Heart left ventricle (tissue), 16 donors: Measurements from ENCODE around the gene VIPAS39. TPM values are rescaled to one million over a fixed set of nuclear protein-coding genes. Genes with fewer than 3 reads are reported as not detected.
A peak's percentile ranks its signal among the peaks of the same experiment; 100 is the strongest.

Experiments
- ATAC-seq, 4 donors: fragments of 200-7000 bp; cut with Tn5 transposase; one replicate each; pipeline ENCODE4 v1.9.1; 2020 to 2022; ENCODE audit warnings: moderate library complexity in 4 of 4, mild to moderate bottlenecking in 3 of 4, moderate number of reproducible peaks in 1 of 4
- DNase-seq, 5 donors: peaks; one replicate each; pipeline ENCODE4 v3.0.0-alpha.2; 2020
- H3K27ac ChIP-seq, 12 donors: fragments of 200-600 bp; sonication (generic) in 4 of 12; one replicate each; pipeline versions ENCODE4 v1.5.0 to v1.8.0; 2016 to 2022; ENCODE audit warnings: mild to moderate bottlenecking in 2 of 12
- H3K27me3 ChIP-seq, 9 donors: fragments of 200-600 bp; sonication (generic) in 2 of 9; one replicate each; pipeline versions ENCODE4 v1.5.1 to v1.8.0; 2016 to 2022; ENCODE audit warnings: mild to moderate bottlenecking in 3 of 9
- H3K36me3 ChIP-seq, 9 donors: fragments of 200-600 bp; sonication (generic) in 2 of 9; one replicate each; pipeline versions ENCODE4 v1.5.0 to v1.8.0; 2018 to 2022; ENCODE audit warnings: mild to moderate bottlenecking in 2 of 9
- H3K4me1 ChIP-seq, 12 donors: fragments of 200-600 bp; sonication (generic) in 4 of 12; one replicate each; pipeline versions ENCODE4 v1.5.0 to v1.8.0; 2016 to 2022; ENCODE audit warnings: mild to moderate bottlenecking in 3 of 12
- H3K4me3 ChIP-seq, 12 donors: fragments of 200-600 bp; sonication (generic) in 4 of 12; one replicate each; pipeline versions ENCODE4 v1.5.0 to v1.8.0; 2017 to 2022; ENCODE audit warnings: mild to moderate bottlenecking in 9 of 12, moderate library complexity in 4 of 12
- H3K9me3 ChIP-seq, 12 donors: fragments of 200-600 bp; sonication (generic) in 4 of 12; one replicate each; pipeline versions ENCODE4 v1.5.0 to v1.8.0; 2016 to 2022; ENCODE audit warnings: mild to moderate bottlenecking in 1 of 12
- CTCF ChIP-seq, 12 donors: fragments of 200-600 bp; sonication (generic) in 4 of 12; IDR thresholded peaks; one replicate each; pipeline versions ENCODE4 v1.5.0 to v1.8.0; 2018 to 2022; ENCODE audit warnings: antibody characterized with exemption in 12 of 12, mild to moderate bottlenecking in 5 of 12
- POLR2A ChIP-seq, 2 donors: fragments of 450-650 bp; IDR thresholded peaks; one replicate each; pipeline ENCODE4 v1.6.1; 2017; ENCODE audit warnings: antibody characterized with exemption in 2 of 2, mild to moderate bottlenecking in 2 of 2, moderate library complexity in 2 of 2
- WGBS, 4 donors: extraction: QIAGEN DNeasy Blood & Tissue Kit in 2 of 4; methylation state at CpG; one replicate each; pipeline versions ENCODE4 v1.1.5 to v1.1.7; 2013 to 2018; 5-methylcytosine and 5-hydroxymethylcytosine counted together
- intact Hi-C, 10 donors: fragments of 100-400 bp; cut with DNase I; formaldehyde crosslinking; loops; one replicate each; pipeline versions ENCODE4 v1.11.1 to v1.14.2; 2022
- polyA plus RNA-seq, 2 donors: library from polyadenylated mRNA; stranded (reverse); fragments of 200-250 nt; gene quantifications; one replicate each; pipeline ENCODE4 v1.2.3, GENCODE V29; 2013
- total RNA-seq, 9 donors: library from RNA; depleted of rRNA in 2 of 9; stranded (reverse); fragments of >200 nt in 2 of 9; fragmentation: NEBNext Ultra II Directional in 3 of 9; extraction: Animal tissue kit (Norgen Biotek cat#: 25700) in 3 of 9; gene quantifications; one replicate each; pipeline versions ENCODE4 v1.1.0 to v1.2.4, GENCODE V29; 2016 to 2023
- donor health status: ischemic (EF 13 %, LVEDD 7.1; RV severe dilation, severe dysfunction).
- donor health status: healthy with polysubstance abuse.
- donor health status: DM: no; HTN: yes; CAD: no.
- donor health status: DM: no; HTN: no; CAD: no.
- donor health status: ischemic (EF 25% LVEDD 6.9; RV normal size, moderate dysfunction).
- donor health status: ischemic (EF 25% LVEDD 5.7; RV mildly dilated, moderate dysfunction).
- donor health status: healthy.
- donor health status: DM: yes; HTN: yes; CAD: no.
- donor health status: ischemic (EF 35%, LVEDD 5.7; RV mildly dilated, moderate dysfunction).
- donor health status: nonischemic (EF 11% LVEDD 7.7; RV severe dilation, severe dysfunction).
- donor health status: DM: yes; HTN: yes; CAD: no.
- donor health status: PGD.
- donor health status: ischemic (EF 29% LVEDD 5.4; RV normal size, mild dysfunction).
- donor health status: nonischemic (EF 23%, LVEDD 6.1; RV moderate dilation, normal function).

The VIPAS39 gene
- total and polyA plus RNA-seq, 11 donors: 6.6 to 18.4 (median 13.8) TPM

DNA sequence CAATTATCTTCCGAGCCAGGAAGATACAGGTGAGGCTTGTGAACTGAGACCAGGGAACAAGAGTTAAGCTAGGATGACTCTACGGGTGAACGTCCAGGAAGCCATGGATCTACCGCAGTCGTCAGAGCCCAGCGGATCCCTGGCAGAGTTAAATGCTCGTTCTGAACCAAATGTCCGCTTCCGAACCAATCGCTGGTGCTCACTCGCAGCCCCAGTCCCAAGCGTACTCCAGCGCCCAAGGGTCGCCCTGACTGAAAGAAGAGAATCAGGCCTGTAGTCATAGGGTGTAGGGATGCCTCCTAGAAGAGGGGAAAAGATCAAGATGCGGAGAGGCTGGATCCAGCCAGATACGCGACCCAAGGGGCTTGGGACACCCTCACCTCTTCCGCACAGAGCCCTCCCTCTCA, 283 bp downstream of the VIPAS39 start:
- H3K36me3 ChIP-seq: peaks cover 0 to 47% (median 40%) of the 10 kb centered on the region in 9 donors
- 0 to 1% (median 0%) methylated on average over 14 to 18 of the region's 18 CpGs for WGBS, 4 donors
- peak in 1 of 4 donors; percentile 4 for ATAC-seq

GRCh38 chr14:77455966-77456640, 1.3 kb downstream of the VIPAS39 start:
- Histone ChIP-seq H3K4me1 (peaks cover 2 to 30% (median 21%) of the 10 kb centered on the region in 12 donors), H3K36me3 (peaks cover 0 to 47% (median 38%) of the 10 kb centered on the region in 9 donors), H3K27me3 (no peaks in the 10 kb centered on the region), H3K9me3 (no peaks in the 10 kb centered on the region), H3K27ac (no peak overlapping the region), H3K4me3 (peak overlapping the region in 8 of 12 donors; percentile 79 to 96 (median 92))
- WGBS, 4 donors: 76 to 88% (median 85%) methylated on average over 2 of the region's 2 CpGs
- intact Hi-C loops: loop anchor here in 9 of 10 donors (2.0 to 10.0 kb wide), 9 partner anchors 79 to 251 kb away; partner anchors contain the start of genes GSTZ1 (in 5 of the 9), POMT2 (in 5 of the 9), ALKBH1 (in 4 of the 9) and SLIRP (in 4 of the 9)
- ATAC-seq (no peak), DNase-seq (no peak)
- no peak for TF ChIP-seq CTCF (IDR thresholded peaks at IDR 0.05)
- TF ChIP-seq POLR2A (IDR thresholded peaks at IDR 0.05): no peak

More for the DNA sequence above, 283 bp downstream of the VIPAS39 start:
- H3K27me3 ChIP-seq: no peaks in the 10 kb centered on the region
- H3K27ac ChIP-seq: peak overlapping the region in 11 of 12 donors; percentile 68 to 97 (median 94)
- peaks cover 2 to 30% (median 21%) of the 10 kb centered on the region in 12 donors for H3K4me1 ChIP-seq
- no peak for DNase-seq
- intact Hi-C loops: loop anchor here in 9 of 10 donors (1.0 to 10.0 kb wide), 10 partner anchors 80 to 250 kb away; partner anchors contain the start of genes GSTZ1 (in 6 of the 9), POMT2 (in 5 of the 9), ALKBH1 (in 4 of the 9) and SLIRP (in 4 of the 9)
- TF ChIP-seq CTCF (IDR thresholded peaks at IDR 0.05) (no peak), POLR2A (IDR thresholded peaks at IDR 0.05) (peak in 1 of 2 donors; percentile 83)
- H3K9me3 ChIP-seq: no peaks in the 10 kb centered on the region
- peak overlapping the region; percentile 40 to 98 (median 92) for H3K4me3 ChIP-seq

- H3K27me3 ChIP-seq: no peaks in the 10 kb centered on the region
- intact Hi-C loops: no loop called here
- no peaks in the 10 kb centered on the region for H3K9me3 ChIP-seq
- H3K36me3 ChIP-seq: peaks cover 0 to 100% (median 92%) of the 10 kb centered on the region in 9 donors
- DNase-seq (peak in 1 of 5 donors; percentile 9), ATAC-seq (peak; percentile 86 to 94 (median 92))
- TF ChIP-seq CTCF (IDR thresholded peaks at IDR 0.05): no peak
- no peak for TF ChIP-seq POLR2A (IDR thresholded peaks at IDR 0.05)
- 54 to 65% (median 59%) methylated on average over 2 of the region's 2 CpGs for WGBS, 4 donors
- H3K4me3 ChIP-seq: no peak overlapping the region
- H3K4me1 ChIP-seq: peaks cover 0 to 16% (median 0%) of the 10 kb centered on the region in 12 donors
- H3K27ac ChIP-seq: peak overlapping the region in 5 of 12 donors; percentile 36 to 60 (median 39)
Observed at GRCh38 chr14:77442196-77442595, 15.2 kb downstream of the VIPAS39 start.

DNA sequence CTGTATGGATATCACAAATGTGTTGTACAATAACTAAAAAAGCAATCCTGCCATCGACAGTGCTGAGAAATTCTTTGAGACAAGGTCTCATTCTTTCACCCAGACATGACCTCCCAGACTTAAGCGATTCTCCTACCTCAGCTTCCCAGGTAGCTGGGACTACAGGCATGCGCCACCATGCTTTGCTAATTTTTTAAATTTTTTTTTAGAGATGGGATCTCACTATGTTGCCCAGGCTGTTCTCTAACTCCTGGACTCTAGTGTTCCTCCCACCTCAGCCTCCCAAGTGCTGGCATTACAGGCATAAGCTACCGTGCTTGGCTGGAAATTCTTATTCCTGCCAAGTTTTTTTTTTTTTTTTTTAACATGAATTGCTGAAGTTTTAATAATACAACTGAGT, 17.5 kb downstream of the VIPAS39 start:
- Histone ChIP-seq H3K4me1 (peaks cover 0 to 16% (median 0%) of the 10 kb centered on the region in 12 donors), H3K27me3 (no peaks in the 10 kb centered on the region), H3K9me3 (no peaks in the 10 kb centered on the region), H3K27ac (no peak overlapping the region), H3K36me3 (peaks cover 0 to 100% (median 91%) of the 10 kb centered on the region in 9 donors), H3K4me3 (no peak overlapping the region)
- TF ChIP-seq CTCF (IDR thresholded peaks at IDR 0.05) (no peak), POLR2A (IDR thresholded peaks at IDR 0.05) (no peak)
- WGBS, 4 donors: 92 to 96% (median 94%) methylated on average over 4 of the region's 4 CpGs
- intact Hi-C loops: no loop called here
- DNase-seq: no peak
- no peak for ATAC-seq
